ENCODE measurements around the gene HDAC4. TPM values are rescaled to one million over a fixed set of nuclear protein-coding genes. Genes with fewer than 3 reads are reported as not detected.

HDAC4 gene
- total and polyA plus RNA-seq, 9 of the 15 experiments (the other 6 are each of a cell fraction or from before 2014, with no cell fraction given) = 0.11 to 20.2 (median 4.0) TPM

GRCh38 chr2:239188536-239188935, 212.3 kb downstream of the HDAC4 start (continued):
- no peak for TF ChIP-seq ZNF740 (CRISPR knock-in tag; IDR thresholded peaks at IDR 0.05)
- no peak for TF ChIP-seq ZNF740 (tag; IDR thresholded peaks at IDR 0.05)
- no peak for TF ChIP-seq MAZ (CRISPR knock-in tag; conservative IDR thresholded peaks at IDR 0.05 in 1 of 2, IDR thresholded peaks at IDR 0.05 in 1 of 2)
- TF ChIP-seq, protein P1, sequence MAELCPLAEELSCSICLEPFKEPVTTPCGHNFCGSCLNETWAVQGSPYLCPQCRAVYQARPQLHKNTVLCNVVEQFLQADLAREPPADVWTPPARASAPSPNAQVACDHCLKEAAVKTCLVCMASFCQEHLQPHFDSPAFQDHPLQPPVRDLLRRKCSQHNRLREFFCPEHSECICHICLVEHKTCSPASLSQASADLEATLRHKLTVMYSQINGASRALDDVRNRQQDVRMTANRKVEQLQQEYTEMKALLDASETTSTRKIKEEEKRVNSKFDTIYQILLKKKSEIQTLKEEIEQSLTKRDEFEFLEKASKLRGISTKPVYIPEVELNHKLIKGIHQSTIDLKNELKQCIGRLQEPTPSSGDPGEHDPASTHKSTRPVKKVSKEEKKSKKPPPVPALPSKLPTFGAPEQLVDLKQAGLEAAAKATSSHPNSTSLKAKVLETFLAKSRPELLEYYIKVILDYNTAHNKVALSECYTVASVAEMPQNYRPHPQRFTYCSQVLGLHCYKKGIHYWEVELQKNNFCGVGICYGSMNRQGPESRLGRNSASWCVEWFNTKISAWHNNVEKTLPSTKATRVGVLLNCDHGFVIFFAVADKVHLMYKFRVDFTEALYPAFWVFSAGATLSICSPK (IDR thresholded peaks at IDR 0.05; ENCODE audit: borderline replicate concordance) = no peak
- no peak for TF ChIP-seq PHF8 (IDR thresholded peaks at IDR 0.05; ENCODE audit: borderline replicate concordance, low read length)
- TF ChIP-seq ZBTB12 (CRISPR knock-in tag; IDR thresholded peaks at IDR 0.05) = no peak
- TF ChIP-seq RBM25 (IDR thresholded peaks at IDR 0.05; ENCODE audit: low read depth, low read length, severe bottlenecking) = no peak
- TF ChIP-seq SMARCB1 (IDR thresholded peaks at IDR 0.05; ENCODE audit: insufficient read length, low read depth) = no peak
- TF ChIP-seq HLTF (IDR thresholded peaks at IDR 0.05) = no peak
